ENCODE results near the gene DICER1. TPM values are rescaled to one million over a fixed set of nuclear protein-coding genes. Genes with fewer than 3 reads are reported as not detected.

DICER1 gene
- total RNA-seq, 1 experiment from 2014 or later, result 32.7 TPM

- H3K4me3 ChIP-seq (ENCODE audit: low read depth in 2 of 2, low read length in 2 of 2), result no peak overlapping the region
- H3K27ac ChIP-seq (ENCODE audit: low read length), result no peak overlapping the region
- ATAC-seq (no peak), DNase-seq (ENCODE audit: low read depth, low spot score) (no peak)
- ChIA-PET POLR2A (no interaction called here), CTCF (no interaction called here)
- H3K9me3 ChIP-seq (ENCODE audit: control insufficient read depth, insufficient read depth, low read depth, low read length), result no peaks in the 10 kb centered on the region
- peaks cover 5% of the 10 kb centered on the region; the same call in 1 of the 2 replicates for H3K36me3 ChIP-seq (ENCODE audit: control insufficient read depth, insufficient read depth, low read length)
- no peaks in the 10 kb centered on the region for H3K27me3 ChIP-seq (ENCODE audit: control insufficient read depth, insufficient read depth, low read length)
- in situ Hi-C loops (cut with HindIII; ENCODE audit: low pct_unique_long_range_greater_than_20kb, low sequenced_read_pairs), result no loop called here
- TF ChIP-seq REST (IDR thresholded peaks at IDR 0.05; ENCODE audit: insufficient read depth in 1 of 2, low read depth in 2 of 2, low read length in 1 of 2), result no peak
- TF ChIP-seq CTCF (IDR thresholded peaks at IDR 0.05), result no peak
- TF ChIP-seq SIN3A (IDR thresholded peaks at IDR 0.05; ENCODE audit: borderline replicate concordance, insufficient read depth, low read depth, low read length), result no peak
- no peak for TF ChIP-seq TCF7L2 (IDR thresholded peaks at IDR 0.05; ENCODE audit: low read depth, low read length)
- no peak for TF ChIP-seq POLR2AphosphoS5 (IDR thresholded peaks at IDR 0.05; ENCODE audit: low read depth, low read length)
- BruUV-seq (replicated peaks), result no TSS peak
- no peaks in the 10 kb centered on the region; the same call in 1 of the 2 replicates for H3K4me1 ChIP-seq (ENCODE audit: control insufficient read depth, insufficient read depth, low read length)
- intact Hi-C loops (cut with micrococcal nuclease; ENCODE audit: unreplicated experiment), result no loop called here
Measured at GRCh38 chr14:95127531-95127911, 29.8 kb downstream of the DICER1 start.

- no TSS peak for BruUV-seq (replicated peaks)
- ATAC-seq, result no peak
- CTCF ChIA-PET, result no interaction called here
- Histone ChIP-seq H3K4me3 (ENCODE audit: low read depth in 2 of 2, low read length in 2 of 2) (no peak overlapping the region), H3K36me3 (ENCODE audit: control insufficient read depth, insufficient read depth, low read length) (peaks cover 5% of the 10 kb centered on the region; the same call in 1 of the 2 replicates), H3K27me3 (ENCODE audit: control insufficient read depth, insufficient read depth, low read length) (no peaks in the 10 kb centered on the region), H3K4me1 (ENCODE audit: control insufficient read depth, insufficient read depth, low read length) (no peaks in the 10 kb centered on the region; the same call in 1 of the 2 replicates), H3K9me3 (ENCODE audit: control insufficient read depth, insufficient read depth, low read depth, low read length) (no peaks in the 10 kb centered on the region), H3K27ac (ENCODE audit: low read length) (no peak overlapping the region)
- in situ Hi-C loops (cut with HindIII; ENCODE audit: low pct_unique_long_range_greater_than_20kb, low sequenced_read_pairs) (no loop called here), intact Hi-C loops (cut with micrococcal nuclease; ENCODE audit: unreplicated experiment) (no loop called here)
- DNase-seq (ENCODE audit: low read depth, low spot score), result no peak
- POLR2A ChIA-PET, result no interaction called here
- TF ChIP-seq CTCF (IDR thresholded peaks at IDR 0.05) (no peak), SIN3A (IDR thresholded peaks at IDR 0.05; ENCODE audit: borderline replicate concordance, insufficient read depth, low read depth, low read length) (no peak), POLR2AphosphoS5 (IDR thresholded peaks at IDR 0.05; ENCODE audit: low read depth, low read length) (no peak)
Measured at GRCh38 chr14:95126906-95127530, 30.3 kb downstream of the DICER1 start.
